ENCODE data around the gene MAP4K2. TPM values are rescaled to one million over a fixed set of nuclear protein-coding genes. Genes with fewer than 3 reads are reported as not detected.

The MAP4K2 gene
- total and polyA plus RNA-seq, 9 of the 15 experiments (the other 6 are each of a cell fraction or from before 2014, with no cell fraction given) = 0.13 to 14.5 (median 7.3) TPM

GRCh38 chr11:64810271-64810890 is 7.4 kb upstream of the MAP4K2 start, which contains the start of gene MEN1 (continued):
- TF ChIP-seq MTA3 (IDR thresholded peaks at IDR 0.05; ENCODE audit: borderline replicate concordance) (no peak; the same call in 1 of the 2 replicates), SIX5 (IDR thresholded peaks at IDR 0.05; ENCODE audit: borderline replicate concordance in 1 of 2, insufficient read depth in 1 of 2, low read depth in 1 of 2, low read length in 2 of 2) (peak; percentile 75 to 76), PHF8 (IDR thresholded peaks at IDR 0.05; ENCODE audit: borderline replicate concordance, low read length) (peak; percentile 73; the same call in 1 of the 2 replicates), POLR2A (conservative IDR thresholded peaks at IDR 0.05) (peak; percentile 68), ZBTB7A (IDR thresholded peaks at IDR 0.05; ENCODE audit: borderline replicate concordance, control insufficient read depth, low read depth, low read length) (peak; percentile 95), ZNF766 (CRISPR knock-in tag; conservative IDR thresholded peaks at IDR 0.05) (peak; percentile 88), THAP12 (CRISPR knock-in tag; IDR thresholded peaks at IDR 0.05) (peak; percentile 24; the same call in 1 of the 2 replicates), ZBTB11 (CRISPR knock-in tag; IDR thresholded peaks at IDR 0.05) (peak in 1 of 3 experiments; percentile 80; a peak in 2 of 6 replicates), CREB3L1 (IDR thresholded peaks at IDR 0.05; ENCODE audit: borderline replicate concordance, low read depth) (peak; percentile 78), ARID3B (CRISPR knock-in tag; IDR thresholded peaks at IDR 0.05; ENCODE audit: borderline replicate concordance) (no peak), E2F3 (CRISPR knock-in tag; IDR thresholded peaks at IDR 0.05) (0 out of 2 replicates have a peak, but pooled peaks have one; percentile 57), ZNF707 (CRISPR knock-in tag; conservative IDR thresholded peaks at IDR 0.05) (no peak), ZNF124 (CRISPR knock-in tag; IDR thresholded peaks at IDR 0.05) (no peak), SAFB2 (IDR thresholded peaks at IDR 0.05; ENCODE audit: borderline replicate concordance, low read depth, low read length, severe bottlenecking) (no peak), DIDO1 (tag; IDR thresholded peaks at IDR 0.05; ENCODE audit: low read depth) (0 out of 2 replicates have a peak, but pooled peaks have one; percentile 52), PCBP1 (IDR thresholded peaks at IDR 0.05; ENCODE audit: low read depth, low read length, poor library complexity, severe bottlenecking) (peak; percentile 73), ETV1 (tag; conservative IDR thresholded peaks at IDR 0.05; ENCODE audit: low read depth) (peak; percentile 62)

All from K562 (cell line).